Transverse colon (tissue), 4 donors: ENCODE data around the gene WDFY3.

Experiments
- EP300 ChIP-seq: sonication (generic); formaldehyde crosslinking; IDR thresholded peaks from one replicate; pipeline ENCODE4 v1.6.1; 2017; ENCODE audit warnings: antibody characterized with exemption, low read depth
- POLR2A ChIP-seq: fragments of 450-650 bp; IDR thresholded peaks from one replicate; pipeline ENCODE4 v1.6.1; 2016; ENCODE audit warnings: antibody characterized with exemption, mild to moderate bottlenecking, moderate library complexity
- POLR2AphosphoS5 ChIP-seq, 3 donors: sonication (generic); formaldehyde crosslinking; IDR thresholded peaks; one replicate each; pipeline ENCODE4 v1.6.1; 2016; ENCODE audit warnings: antibody characterized with exemption in 3 of 3
- TF ChIP-seq, protein P1 (sequence below), 5 experiments: fragments of 200-600 bp in 3 of 5; fragments of 450-650 bp in 2 of 5; sonication (generic) in 3 of 5; IDR thresholded peaks; 1 replicate in 2 of 5; 2 replicates in 3 of 5; pipeline ENCODE4 v1.5.1; 2016 to 2017; ENCODE audit warnings: antibody characterized with exemption in 5 of 5, inconsistent platforms in 3 of 5, mild to moderate bottlenecking in 2 of 5, moderate library complexity in 1 of 5

DNA sequence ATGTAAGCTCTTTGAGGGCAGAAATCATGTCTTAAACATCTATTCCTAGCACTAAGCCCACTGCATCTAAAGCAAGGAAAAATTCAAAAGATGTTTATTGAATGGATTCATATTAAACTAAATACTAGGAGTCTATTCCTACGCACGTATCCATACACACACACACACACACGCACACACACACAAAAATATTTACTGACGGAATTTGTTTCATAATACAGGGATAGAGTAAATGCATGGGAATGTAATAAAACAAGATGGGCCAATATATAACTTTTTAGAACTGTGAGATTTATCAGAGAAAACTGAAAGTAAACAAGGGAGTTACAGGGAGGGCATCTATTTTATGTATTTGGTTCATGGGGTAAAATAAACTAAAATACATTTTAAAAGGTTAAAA is 57.6 kb downstream of the WDFY3 start:
- TF ChIP-seq, protein P1, sequence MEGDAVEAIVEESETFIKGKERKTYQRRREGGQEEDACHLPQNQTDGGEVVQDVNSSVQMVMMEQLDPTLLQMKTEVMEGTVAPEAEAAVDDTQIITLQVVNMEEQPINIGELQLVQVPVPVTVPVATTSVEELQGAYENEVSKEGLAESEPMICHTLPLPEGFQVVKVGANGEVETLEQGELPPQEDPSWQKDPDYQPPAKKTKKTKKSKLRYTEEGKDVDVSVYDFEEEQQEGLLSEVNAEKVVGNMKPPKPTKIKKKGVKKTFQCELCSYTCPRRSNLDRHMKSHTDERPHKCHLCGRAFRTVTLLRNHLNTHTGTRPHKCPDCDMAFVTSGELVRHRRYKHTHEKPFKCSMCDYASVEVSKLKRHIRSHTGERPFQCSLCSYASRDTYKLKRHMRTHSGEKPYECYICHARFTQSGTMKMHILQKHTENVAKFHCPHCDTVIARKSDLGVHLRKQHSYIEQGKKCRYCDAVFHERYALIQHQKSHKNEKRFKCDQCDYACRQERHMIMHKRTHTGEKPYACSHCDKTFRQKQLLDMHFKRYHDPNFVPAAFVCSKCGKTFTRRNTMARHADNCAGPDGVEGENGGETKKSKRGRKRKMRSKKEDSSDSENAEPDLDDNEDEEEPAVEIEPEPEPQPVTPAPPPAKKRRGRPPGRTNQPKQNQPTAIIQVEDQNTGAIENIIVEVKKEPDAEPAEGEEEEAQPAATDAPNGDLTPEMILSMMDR (IDR thresholded peaks at IDR 0.05), result no peak
- TF ChIP-seq POLR2A (no peak), POLR2AphosphoS5 (IDR thresholded peaks at IDR 0.05) (no peak), EP300 (no peak)
